SKM-1 treated with dmso at 0.1 percent for 144 hours (cell line): ENCODE results near the gene HTR3E.
A peak's percentile ranks its signal among the peaks of the same experiment; 100 is the strongest.
"Not testable (repeated sequence)": the region's sequence is repeated elsewhere in the genome, so short reads cannot be mapped to it uniquely, and the experiment has no call there.

ENCODE experiments used
- DNase-seq: peaks from one replicate; lab custom pipeline; 2025; ENCODE audit not compliant: unreplicated experiment; lab: John Stamatoyannopoulos, UW

Gene HTR3E, protein sequence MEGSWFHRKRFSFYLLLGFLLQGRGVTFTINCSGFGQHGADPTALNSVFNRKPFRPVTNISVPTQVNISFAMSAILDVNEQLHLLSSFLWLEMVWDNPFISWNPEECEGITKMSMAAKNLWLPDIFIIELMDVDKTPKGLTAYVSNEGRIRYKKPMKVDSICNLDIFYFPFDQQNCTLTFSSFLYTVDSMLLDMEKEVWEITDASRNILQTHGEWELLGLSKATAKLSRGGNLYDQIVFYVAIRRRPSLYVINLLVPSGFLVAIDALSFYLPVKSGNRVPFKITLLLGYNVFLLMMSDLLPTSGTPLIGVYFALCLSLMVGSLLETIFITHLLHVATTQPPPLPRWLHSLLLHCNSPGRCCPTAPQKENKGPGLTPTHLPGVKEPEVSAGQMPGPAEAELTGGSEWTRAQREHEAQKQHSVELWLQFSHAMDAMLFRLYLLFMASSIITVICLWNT

DNA sequence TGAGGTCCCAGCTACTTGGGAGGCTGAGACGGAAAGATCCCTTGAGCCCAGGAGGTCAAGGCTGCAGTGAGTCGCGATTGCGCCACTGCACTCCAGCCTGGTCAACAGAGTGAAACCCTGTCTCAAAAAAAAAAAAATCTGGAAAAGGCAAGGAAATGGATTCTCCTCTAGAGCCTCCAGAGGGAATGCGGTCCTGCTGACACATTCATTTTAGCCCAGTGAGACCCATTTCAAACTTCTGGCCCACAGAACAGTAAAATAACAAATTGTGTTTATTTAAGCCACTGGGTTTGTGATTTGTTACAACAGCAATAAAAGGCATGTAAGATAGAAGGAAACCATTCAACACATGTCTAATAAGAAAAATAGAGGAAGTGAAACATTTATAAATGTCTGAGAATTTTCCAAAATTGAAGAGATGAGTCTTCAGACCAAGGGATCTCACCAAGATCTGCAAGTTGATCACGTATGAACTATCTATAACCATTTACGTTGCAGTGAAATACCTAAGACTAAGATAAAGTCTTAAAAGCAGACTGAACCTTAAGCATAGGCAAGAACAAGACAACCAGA is at the start of gene HTR3E:
HTR3E (plus strand) TSS at position 254 of the 573 bp plus-strand sequence. CDS start 466 bp downstream, outside the sequence.
- no peak for DNase-seq

DNA sequence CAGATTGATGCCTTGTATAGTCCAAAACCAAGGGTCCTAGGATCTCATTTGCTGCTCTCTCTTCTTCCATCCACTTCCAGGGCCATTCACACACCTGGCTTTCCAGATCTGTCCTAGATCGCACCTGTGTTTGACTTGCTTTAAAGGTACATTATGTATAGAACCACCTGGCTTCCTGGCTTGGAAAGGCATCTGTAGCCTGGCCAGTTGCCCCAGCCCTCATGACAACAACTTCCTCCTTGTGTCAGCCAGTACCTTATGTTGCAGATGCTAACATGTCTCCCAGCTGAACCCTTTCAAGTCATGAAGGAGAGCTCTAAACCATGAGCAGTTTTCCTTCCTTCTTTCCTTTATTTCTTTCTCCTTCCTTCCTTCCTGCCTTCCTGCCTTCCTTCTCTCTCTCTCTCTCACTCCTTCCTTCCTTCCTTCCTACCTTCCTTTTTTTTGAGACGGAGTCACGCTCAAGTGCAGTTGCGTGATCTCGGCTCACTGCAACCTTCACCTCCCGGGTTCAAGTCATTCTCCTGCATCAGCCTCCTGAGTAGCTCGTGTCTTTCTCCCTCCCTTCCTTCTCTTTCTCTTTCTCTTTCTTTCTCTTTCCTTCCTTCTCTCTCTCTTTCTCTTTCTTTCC is 46.5 kb upstream of the HTR3E start:
- peak; percentile 8 for DNase-seq

DNA sequence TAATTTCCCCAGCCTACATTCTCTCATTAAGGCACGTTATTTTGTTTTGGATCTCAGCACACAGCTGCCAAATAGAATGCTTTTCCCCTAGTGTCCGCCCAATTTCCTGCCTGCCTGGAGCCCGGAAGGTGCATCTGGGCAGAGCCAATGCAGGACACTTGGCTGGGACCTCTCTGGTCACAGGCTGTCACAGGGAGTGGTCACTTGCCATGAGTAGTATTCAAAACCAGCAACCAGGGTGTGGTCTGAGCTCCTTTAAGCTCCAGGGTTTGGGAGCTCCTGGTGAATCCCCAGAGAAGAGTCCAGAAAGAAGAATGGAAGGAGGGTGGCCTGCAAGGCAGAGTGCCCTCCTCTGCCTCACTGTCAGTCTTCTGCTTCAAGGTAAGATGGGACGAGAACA is 44.1 kb upstream of the HTR3E start, which contains the start of gene HTR3C:
HTR3C (plus strand) TSS at position 281 of the 400 bp plus-strand sequence; CDS start at position 315, 34 bp downstream.
- DNase-seq, result no peak

DNA sequence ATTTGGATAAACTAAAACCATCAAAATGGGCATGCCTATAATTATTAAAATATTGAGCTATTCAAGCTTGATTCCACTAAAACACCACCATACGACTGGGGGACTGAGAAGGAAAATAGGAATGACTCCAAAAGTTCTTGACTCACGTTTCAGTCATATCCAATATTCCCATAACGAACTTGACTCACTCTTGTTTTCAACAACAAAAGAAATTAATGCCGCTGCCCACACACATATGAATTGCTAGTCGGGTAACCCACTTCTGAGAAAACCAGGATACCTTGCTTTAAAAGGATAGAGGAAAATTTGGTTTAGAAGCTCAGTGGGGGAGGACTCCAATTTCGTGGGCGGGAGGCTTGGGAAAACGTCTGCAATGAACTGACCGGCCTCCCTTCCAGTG is 38.8 kb upstream of the HTR3E start:
- DNase-seq, result no peak

DNA sequence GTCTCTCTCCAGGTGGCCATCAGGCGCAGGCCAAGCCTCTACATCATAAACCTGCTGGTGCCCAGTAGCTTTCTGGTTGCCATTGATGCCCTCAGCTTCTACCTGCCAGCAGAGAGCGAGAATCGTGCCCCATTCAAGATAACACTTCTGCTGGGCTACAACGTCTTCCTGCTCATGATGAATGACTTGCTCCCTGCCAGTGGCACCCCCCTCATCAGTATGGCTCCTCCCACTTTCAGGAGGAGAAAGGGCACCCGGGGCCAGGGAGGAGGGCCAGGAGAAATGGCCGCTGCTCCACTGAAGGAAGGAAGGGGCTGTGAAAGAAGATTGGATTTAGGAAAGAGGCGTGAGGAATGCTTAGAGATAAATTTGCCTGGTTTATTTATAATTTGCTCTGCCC is 37.4 kb upstream of the HTR3E start:
- DNase-seq, result no peak

DNA sequence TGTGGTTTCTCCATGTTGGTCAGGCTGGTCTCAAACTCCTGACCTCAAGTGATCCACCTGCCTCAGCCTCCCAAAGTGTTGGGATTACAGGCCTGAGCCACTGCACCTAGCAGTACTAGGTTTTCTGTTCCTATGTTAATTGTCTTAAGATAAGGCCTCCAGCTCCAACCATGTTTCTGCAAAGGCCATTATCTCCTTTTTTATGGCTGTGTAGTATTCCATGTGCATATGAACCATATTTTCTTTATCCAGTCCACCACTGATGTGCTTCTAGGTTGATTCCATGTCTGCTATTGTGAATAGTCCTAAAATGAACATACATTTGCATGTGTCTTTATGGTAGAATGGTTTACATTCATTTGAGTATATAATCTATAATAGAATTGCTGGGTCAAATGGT is 34.2 kb upstream of the HTR3E start:
- no peak for DNase-seq

DNA sequence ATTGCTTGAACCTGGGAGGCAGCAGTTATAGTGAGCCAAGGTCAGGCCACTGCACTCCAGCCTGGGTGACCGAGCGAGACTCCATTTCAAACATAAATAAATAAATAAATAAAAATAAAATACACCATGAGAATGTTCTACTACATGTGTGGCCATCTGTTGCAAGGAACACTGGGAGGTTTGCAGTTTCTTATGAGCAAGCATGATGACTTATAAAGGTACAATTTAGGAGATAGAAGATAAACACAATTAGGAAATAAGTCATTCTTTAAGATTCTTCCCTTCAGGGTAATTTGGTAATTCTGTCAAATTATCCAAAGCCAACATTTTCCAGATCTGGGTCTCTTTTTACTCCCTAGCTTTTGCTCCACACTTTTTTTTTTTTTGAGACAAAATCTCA is 30.7 kb upstream of the HTR3E start:
- DNase-seq, result no peak

DNA sequence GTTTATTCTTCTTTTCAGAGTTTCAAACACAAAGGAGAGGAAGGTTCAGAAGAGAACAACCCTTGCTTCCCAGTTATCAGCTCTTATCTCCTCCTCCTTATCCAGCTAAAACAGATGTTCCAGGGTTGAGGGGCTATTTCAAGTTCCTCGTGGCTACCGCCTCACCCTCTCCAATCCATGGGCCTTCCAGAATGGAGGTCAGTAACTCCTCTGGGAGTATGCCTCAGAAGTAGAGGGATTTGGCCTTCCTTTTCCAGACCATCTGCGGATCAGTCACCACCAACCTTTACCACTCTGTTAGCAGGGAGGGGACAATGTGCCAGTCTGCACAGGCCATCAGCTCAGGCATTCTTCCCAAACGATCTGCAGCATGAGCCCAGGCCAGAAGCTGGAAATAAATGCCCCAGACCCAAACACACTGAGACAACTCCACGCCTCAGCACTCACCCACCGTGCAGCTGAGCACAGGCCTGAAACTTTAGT is 29.2 kb upstream of the HTR3E start:
- no peak for DNase-seq

DNA sequence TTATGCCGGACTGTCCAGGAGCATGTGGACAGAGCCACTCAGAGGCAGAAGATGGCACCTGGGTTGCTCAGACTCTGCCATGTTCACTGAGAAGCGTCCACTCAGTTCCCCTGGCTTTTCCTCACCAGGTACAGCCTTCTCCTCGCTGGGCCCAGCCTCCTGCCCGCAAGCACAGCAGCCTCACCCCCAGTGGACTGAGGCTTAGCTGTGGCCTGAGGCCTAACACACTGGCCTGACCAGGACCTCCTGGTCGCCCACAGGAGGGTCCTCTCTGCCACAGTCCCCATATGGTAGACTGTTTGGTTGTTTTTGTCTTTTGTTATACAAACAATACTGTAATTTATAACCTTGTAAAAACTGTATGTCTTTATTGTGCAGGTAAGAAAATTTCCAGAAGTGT is 28.5 kb upstream of the HTR3E start:
- DNase-seq, result no peak

DNA sequence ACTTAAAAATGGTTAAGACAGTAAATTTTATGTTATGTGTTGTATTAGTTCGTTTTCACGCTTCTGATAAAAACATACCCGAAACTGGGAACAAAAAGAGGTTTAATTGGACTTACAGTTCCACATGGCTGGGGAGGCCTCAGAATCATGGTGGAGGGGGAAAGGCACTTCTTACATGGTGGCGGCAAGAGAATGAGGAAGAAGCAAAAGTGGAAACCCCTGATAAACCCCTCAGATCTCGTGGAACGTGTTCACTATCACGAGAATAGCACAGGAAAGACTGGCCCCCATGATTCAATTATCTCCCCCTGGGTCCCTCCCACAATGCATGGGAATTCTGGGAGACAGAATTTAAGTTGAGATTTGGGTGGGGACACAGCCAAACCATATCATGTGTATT is 25.7 kb upstream of the HTR3E start:
- not testable (repeated sequence) for DNase-seq

DNA sequence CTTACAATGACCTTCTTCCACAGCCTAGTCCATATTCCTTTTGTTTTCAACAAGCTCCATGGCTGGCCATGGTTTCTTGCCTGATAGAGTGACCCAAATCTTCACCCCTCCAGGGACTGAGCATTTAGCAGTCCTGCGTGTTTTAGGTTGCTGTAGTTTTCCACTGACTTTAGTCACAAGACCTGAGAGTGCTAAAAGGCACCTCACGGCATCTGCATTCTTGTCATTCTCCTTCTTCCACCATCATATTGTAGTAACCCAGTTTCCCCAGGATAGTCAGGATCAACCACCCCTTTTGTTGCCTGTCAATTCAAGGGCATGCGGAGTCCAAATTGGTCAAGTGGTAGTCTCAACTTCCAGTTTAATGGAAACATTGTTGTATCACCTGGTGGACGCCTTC is 23.2 kb upstream of the HTR3E start:
- DNase-seq, result no peak

DNA sequence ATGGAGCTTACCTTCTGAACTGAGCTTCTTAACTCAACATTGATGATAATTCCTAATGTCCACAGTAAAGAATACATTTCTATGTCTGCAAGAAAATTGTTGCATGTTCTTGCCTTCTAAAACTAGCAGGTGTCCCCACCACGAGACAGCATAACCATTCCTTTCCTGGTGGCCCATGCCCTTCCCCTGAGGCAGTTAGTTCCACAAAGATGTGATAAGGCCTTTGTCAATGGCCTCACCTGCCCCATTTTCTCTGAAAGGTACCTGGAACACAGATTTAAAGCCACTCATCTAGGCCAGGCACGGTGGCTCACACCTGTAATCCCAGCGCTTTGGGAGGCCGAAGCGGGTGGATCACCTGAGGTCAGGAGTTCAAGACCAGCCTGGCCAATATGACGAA is 21.0 kb upstream of the HTR3E start:
- DNase-seq, result no peak

DNA sequence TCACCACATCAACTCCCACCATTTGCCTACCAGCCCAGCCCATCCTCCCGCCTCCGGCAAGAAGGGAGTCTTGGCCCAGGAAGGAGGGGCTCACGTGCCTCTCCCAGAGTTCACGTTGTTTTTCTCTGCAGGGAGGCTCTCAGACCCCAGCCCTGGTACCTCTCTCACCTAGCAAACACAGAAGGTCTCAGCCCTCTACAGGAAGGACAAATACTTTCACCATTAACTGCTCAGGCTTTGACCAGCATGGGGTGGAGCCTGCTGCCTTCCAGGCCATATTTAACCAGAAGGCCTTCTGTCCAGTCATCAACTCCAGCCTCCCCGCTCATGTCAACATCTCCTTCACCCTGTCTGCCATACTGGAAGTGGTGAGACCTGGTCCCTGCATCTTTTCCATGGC is 19.0 kb upstream of the HTR3E start:
- DNase-seq, result no peak

DNA sequence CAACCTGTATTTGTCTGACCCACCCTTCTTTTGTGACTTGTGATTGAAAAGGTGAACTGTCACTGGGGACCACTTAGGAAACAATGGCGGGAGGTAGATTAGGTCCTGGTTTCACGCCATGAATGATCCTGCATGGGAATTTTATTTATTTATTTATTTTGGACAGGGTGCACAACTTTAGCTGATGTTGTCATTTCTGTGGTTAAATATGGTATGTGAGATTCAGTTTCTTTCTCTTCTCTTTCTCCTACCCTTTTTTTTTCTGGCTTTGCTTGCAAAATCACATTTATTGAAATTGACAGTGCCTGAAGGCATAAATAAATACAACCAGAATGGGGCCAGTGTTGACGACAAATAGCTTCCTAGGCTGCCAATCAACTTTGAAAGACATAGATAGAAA is 18.0 kb upstream of the HTR3E start:
- DNase-seq, result no peak

DNA sequence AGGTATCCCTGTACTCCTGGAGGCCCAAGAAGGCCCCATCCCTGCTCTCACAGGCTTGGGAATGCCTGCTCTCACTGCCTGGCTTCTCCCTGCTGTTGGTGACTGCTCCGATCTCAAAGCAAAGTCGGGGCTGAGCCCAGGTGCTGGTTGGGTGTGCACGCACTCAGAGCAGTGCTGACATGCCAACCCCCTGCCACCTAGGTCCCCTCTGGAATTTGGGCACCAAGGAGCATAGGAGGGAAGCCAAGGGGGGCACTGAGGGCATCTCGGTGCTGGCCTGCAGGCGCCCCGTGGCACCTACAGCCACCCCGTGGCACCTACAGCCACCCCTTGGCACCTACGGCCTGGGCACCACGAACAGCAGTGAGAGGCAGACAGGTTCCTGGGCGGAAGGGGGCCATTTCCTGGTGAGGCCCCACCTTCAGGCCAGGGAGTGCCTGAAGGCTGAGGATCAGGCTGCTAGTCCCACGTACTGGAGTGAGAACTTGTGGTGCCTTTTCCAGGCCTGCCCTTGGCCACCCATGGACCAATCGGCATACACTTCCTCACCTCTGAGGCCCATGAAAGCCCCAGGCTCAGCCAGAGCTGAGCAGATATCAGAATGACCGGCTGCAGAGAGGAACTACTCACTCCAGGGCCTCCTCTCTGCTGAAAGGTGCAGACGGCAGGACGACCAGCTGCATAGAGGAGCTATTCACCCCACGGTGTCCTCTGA is 15.6 kb upstream of the HTR3E start:
- no peak for DNase-seq

DNA sequence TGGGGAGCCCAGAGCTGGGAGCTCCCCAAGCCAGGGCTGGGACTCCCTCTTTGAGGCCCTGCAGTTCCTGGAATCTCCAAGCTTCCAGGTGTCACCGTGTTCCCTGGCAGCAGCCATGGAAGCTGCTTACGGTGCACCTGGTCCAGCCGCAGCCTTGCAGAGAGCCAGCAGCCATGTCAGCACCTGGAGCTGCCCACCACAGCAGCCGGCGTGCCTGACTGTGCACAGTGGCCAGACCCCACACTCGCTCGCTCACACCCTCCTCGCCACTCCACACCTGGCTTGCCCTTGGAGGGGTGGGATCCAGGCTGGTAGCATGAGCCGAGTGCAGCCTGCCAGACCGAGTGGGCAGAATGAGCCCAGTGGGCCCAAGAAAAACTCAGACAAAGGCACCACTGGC is 14.8 kb upstream of the HTR3E start:
- DNase-seq, result no peak

DNA sequence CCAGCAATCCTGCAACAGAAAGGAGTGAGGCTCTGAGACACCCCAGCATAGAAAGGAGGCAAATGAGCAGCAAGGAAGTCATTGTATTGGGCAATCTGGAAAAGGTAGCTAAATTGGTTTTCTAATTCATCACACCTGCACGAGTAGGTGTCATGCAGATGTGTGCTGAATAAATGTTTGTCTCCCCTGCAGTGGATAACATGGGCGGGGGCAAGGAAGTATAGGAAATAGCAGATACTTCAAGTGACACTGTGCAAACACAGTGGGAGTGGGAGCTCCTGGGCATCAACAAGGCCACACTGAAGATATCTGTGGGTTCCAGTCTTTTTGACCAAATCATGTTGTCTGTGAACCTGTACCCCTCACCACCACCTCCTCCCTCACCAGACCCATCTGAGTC is 14.4 kb upstream of the HTR3E start:
- no peak for DNase-seq

DNA sequence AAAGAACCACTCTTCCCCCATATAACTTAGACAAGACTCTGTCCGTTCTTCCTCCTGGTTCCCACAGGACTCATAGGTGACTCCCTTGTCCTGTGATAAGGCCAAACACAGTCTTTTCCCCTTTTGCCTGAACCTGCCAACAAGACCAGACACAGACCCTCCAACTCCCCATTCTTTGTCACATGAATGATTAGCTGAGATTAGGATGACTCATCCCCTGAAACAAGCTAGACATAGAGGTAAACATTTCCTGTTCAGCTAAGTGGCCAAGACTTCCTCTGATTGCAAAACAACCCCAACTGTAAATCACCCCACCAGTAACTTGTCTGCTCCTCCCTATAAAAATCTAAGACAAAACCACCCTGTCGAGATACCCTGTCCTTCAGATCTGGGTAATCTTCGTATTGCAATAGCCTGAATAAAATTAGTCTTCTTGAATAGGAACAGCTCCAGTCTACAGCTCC is 11.4 kb upstream of the HTR3E start:
- DNase-seq, result peak; percentile 33

DNA sequence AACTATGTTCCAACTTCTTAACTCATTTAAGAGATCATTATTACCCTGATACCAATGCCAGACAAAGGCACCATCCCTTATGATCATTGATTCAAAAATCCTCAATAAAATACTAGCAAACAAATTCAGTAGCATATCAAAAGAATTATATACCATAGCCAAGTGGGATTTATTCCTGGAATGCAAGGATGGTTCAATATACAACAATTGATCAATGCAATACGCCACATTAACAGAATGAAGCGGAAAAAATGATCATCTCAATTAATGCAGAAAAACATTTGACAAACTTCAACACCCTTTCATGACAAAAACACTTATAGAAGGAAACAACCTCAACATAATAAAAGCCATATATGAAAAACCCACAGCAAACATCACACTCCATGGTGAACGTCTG is 4.7 kb upstream of the HTR3E start:
- DNase-seq, result no peak

DNA sequence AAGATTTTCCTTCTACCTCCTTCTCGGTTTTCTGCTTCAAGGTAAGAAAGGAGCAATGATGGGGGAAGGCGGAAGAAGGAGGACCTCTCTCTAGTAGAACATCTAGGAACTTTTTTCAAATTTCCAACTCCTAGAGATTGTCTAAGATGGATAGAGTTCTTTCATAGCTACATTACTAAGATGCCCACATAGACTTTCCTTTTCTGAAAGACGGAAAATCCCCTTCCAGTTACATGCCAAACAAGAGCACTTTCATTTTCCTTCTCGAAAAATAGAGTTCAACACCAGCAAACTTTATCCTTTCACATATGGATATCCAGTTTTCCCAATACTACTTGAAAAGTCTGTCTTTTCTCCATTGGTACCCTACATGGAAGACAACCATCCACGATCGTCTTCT is 692 bp downstream of the HTR3E start:
- DNase-seq, result no peak
